GM12874 (cell line): ENCODE data around the gene MKNK1.

Source experiments
- TF ChIP-seq, protein P1 (sequence below): IDR thresholded peaks from 2 replicates; pipeline ENCODE4 v1.5.1; 2011; ENCODE audit warnings: low read depth, mild to moderate bottlenecking, control low read depth, low read length, moderate library complexity; ENCODE audit not compliant: insufficient read depth

Gene MKNK1

DNA sequence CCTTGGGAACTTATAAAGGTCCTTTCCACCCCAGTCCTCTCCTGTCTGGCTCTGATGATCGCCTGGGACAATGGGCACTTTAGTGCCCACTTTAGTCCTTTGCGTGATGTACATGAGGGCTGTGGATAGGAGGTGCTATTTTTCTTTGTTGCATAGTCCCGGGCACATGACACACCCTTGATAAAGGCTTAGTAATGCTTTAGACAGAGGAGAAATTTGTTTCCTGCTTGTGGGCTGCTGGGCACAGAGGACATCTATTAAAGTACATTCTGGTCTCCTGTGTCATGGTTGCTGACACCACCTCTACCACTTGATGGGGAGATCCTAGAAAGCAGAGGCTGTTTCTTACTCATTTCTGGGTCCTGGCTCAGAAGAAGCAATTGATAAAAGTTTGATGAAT is 47.2 kb downstream of the MKNK1 start:
- TF ChIP-seq, protein P1, sequence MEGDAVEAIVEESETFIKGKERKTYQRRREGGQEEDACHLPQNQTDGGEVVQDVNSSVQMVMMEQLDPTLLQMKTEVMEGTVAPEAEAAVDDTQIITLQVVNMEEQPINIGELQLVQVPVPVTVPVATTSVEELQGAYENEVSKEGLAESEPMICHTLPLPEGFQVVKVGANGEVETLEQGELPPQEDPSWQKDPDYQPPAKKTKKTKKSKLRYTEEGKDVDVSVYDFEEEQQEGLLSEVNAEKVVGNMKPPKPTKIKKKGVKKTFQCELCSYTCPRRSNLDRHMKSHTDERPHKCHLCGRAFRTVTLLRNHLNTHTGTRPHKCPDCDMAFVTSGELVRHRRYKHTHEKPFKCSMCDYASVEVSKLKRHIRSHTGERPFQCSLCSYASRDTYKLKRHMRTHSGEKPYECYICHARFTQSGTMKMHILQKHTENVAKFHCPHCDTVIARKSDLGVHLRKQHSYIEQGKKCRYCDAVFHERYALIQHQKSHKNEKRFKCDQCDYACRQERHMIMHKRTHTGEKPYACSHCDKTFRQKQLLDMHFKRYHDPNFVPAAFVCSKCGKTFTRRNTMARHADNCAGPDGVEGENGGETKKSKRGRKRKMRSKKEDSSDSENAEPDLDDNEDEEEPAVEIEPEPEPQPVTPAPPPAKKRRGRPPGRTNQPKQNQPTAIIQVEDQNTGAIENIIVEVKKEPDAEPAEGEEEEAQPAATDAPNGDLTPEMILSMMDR = no peak

DNA sequence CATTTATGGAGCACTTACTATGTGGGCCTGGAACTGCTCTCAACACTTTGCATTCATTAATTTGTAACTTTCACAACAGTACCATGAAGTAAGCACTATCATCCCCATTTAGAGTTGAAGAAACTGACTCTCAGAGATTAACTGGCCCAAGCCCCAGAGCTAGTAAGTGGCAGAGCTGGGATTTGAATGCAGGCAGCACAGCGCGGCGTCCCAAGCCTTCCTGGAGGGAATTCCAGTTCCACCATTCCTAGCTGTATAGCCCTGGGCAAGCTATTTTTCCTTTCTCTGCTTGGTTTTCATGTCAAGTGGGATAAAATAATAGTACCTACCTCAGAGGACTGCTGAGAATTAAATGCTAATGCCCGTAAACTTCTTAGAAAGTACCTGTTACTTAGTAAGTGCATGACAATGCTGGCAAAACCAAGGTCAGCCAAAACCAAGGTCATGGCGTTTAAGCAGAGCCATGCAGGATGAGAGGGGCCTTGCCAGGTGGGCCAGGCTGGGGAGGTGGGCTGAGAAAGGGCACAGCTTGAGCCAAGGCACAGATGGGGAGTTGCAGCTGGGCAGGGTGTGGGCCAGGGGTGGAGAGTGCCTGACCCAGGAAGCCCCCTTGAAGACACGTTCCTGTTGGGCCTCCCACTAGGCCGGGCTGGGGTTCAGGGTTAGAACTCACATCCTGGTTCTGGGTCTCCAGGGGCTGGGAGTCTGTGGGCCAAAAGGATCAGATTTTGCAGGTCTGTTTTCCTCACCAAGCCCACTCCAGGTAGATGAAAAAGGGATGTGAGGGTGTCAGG is 48.0 kb downstream of the MKNK1 start:
- TF ChIP-seq, protein P1 = no peak

DNA sequence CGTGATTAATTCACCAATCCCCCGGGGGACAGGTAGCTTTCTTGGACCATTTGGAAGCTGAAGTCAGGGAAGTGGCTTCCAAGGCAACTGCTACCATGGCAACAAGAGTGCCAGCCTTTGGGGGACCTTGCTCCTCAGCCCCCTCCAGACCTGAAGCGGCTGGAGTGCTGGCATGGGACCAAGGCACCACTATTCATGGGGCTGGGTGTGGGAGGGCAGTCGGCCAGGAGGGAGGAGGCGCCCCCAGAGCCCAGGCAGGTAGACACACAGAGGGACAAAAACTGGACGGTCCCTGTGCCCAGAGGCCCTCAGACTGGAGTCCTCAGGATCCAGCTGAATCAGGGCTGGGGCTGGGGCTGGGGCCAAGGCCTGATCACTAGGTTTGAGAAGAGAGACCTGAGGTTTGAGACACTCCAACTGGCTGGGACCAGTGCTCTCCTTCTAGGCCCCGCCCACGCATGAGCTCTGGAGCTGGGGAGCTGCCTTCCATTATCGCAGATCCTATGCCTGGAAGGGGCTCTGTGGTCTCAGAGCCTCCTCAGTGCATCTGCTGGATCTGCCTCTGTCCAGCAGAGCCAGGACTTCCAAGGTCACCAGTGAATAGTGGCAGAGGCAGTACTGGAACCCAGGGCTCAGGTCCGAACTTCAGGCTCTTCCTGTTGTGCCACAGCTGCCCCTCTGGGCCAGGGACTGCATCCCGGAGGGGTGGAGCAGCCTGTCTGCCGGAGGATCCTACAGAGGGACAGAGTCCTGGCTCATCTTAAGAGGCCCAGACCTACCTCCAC is 49.3 kb downstream of the MKNK1 start:
- TF ChIP-seq, protein P1 = no peak

- TF ChIP-seq, protein P1 = no peak
Observed at GRCh38 chr1:46554236-46554596, 49.9 kb downstream of the MKNK1 start.

- TF ChIP-seq, protein P1 = no peak
Observed at GRCh38 chr1:46553506-46553905, 50.6 kb downstream of the MKNK1 start.

- TF ChIP-seq, protein P1 = no peak
Observed at GRCh38 chr1:46552357-46553237, 51.5 kb downstream of the MKNK1 start.
